K562 (cell line): ENCODE data around the gene APPBP2. TPM values are rescaled to one million over a fixed set of nuclear protein-coding genes. Genes with fewer than 3 reads are reported as not detected.

Experiments used
- CREBBP ChIP-seq: IDR thresholded peaks from one replicate; pipeline ENCODE4 v1.6.1; 2012; ENCODE audit warnings: low read depth, mild to moderate bottlenecking, control low read depth, inconsistent platforms, low read length
- LEF1 ChIP-seq: fragments of 450-650 bp; IDR thresholded peaks from 2 replicates; pipeline ENCODE4 v1.6.1; 2016; ENCODE audit warnings: mild to moderate bottlenecking
- MCM2 ChIP-seq: fragments of 450-650 bp; IDR thresholded peaks from 2 replicates; pipeline ENCODE4 v1.6.1; 2017; ENCODE audit warnings: low read depth, mild to moderate bottlenecking
- MEF2D ChIP-seq: conservative IDR thresholded peaks from 2 replicates; pipeline ENCODE4 v1.6.1; 2016; ENCODE audit warnings: low read depth, missing genetic modification characterization, missing compliant biosample characterization
- MEIS2 ChIP-seq: fragments of 450-650 bp; IDR thresholded peaks from 2 replicates; pipeline ENCODE4 v1.6.1; 2014; ENCODE audit warnings: mild to moderate bottlenecking; ENCODE audit not compliant: partially characterized antibody
- NR0B1 ChIP-seq: fragments of 450-650 bp; IDR thresholded peaks from one replicate; pipeline ENCODE4 v1.6.1; 2018; ENCODE audit warnings: mild to moderate bottlenecking, moderate library complexity; ENCODE audit not compliant: partially characterized antibody
- NR2C2 ChIP-seq, 2 experiments: fragments of 200-800 bp in 1 of 2; sonication (Bioruptor generic) in 1 of 2; sonication (generic) in 1 of 2; formaldehyde crosslinking in 1 of 2; IDR thresholded peaks; 2 replicates each; pipeline versions ENCODE4 v1.6.1 to v1.8.0; 2016 to 2022; ENCODE audit warnings: mild to moderate bottlenecking in 1 of 2, missing compliant biosample characterization in 1 of 2, missing genetic modification characterization in 1 of 2, missing genetic modification reagents in 1 of 2
- PHF20 ChIP-seq: fragments of 450-650 bp; IDR thresholded peaks from 2 replicates; pipeline ENCODE4 v1.6.1; 2018; ENCODE audit not compliant: partially characterized antibody
- PTBP1 ChIP-seq: fragments of 200-400 bp; formaldehyde crosslinking; IDR thresholded peaks from 2 replicates; pipeline ENCODE4 v1.6.1; 2017; ENCODE audit warnings: low read depth, low read length
- SMAD4 ChIP-seq: fragments of 250-450 bp; sonication (Bioruptor Pico); conservative IDR thresholded peaks from 2 replicates; pipeline ENCODE4 v1.8.0; 2021; ENCODE audit warnings: inconsistent platforms, mild to moderate bottlenecking, moderate library complexity
- TAF7 ChIP-seq: fragments of 450-650 bp; IDR thresholded peaks from 2 replicates; pipeline ENCODE4 v1.6.1; 2016; ENCODE audit warnings: missing genetic modification characterization, missing compliant biosample characterization
- TEAD2 ChIP-seq: fragments of 450-650 bp; IDR thresholded peaks from 2 replicates; pipeline ENCODE4 v1.6.1; 2016; ENCODE audit warnings: missing genetic modification characterization, control low read depth, missing compliant biosample characterization
- THRAP3 ChIP-seq: fragments of 450-650 bp; IDR thresholded peaks from 2 replicates; pipeline ENCODE4 v1.6.1; 2016; ENCODE audit warnings: mild to moderate bottlenecking, inconsistent platforms, borderline replicate concordance
- THRB ChIP-seq: fragments of 450-650 bp; formaldehyde crosslinking; conservative IDR thresholded peaks from 2 replicates; pipeline ENCODE4 v1.4.0; 2022; ENCODE audit warnings: mild to moderate bottlenecking, missing genetic modification characterization
- ZKSCAN3 ChIP-seq: fragments of 250-450 bp; sonication (Bioruptor Pico); IDR thresholded peaks from 2 replicates; pipeline ENCODE4 v1.4.0; 2020
- ZNF217 ChIP-seq: sonication (generic); formaldehyde crosslinking; IDR thresholded peaks from 2 replicates; pipeline ENCODE4 v1.8.0; 2022; ENCODE audit warnings: mild to moderate bottlenecking, missing genetic modification reagents
- polyA plus RNA-seq, 8 experiments: library from polyadenylated mRNA; depleted of rRNA in 4 of 8; stranded (reverse) in 5 of 8; unstranded in 3 of 8; fragments of >200 nt; fragmentation: Nextera tagmentation in 2 of 8; fragmentation: Illumina TruSeq in 1 of 8; extraction: Ambion mirVana in 2 of 8; extraction: Trizol in 1 of 8; gene quantifications; 2 replicates each; pipeline versions ENCODE4 v1.2.1 to v1.2.3, GENCODE V29; 2011 to 2014; ENCODE audit warnings: inconsistent platforms in 1 of 8, missing spikeins in 1 of 8
- total RNA-seq, 7 experiments: library from RNA; depleted of rRNA in 6 of 7; stranded (reverse); fragments of >200 nt in 6 of 7; fragmentation: Illumina TruSeq in 2 of 7; extraction: Trizol in 2 of 7; gene quantifications; 2 replicates each; pipeline versions ENCODE4 v1.2.1 to v1.2.3, GENCODE V29; 2011 to 2021; ENCODE audit warnings: low replicate concordance in 1 of 7
- TF ChIP-seq, protein P1 (sequence below): sonication (generic); formaldehyde crosslinking; IDR thresholded peaks from 2 replicates; pipeline ENCODE4 v1.8.0; 2023; ENCODE audit warnings: missing genetic modification reagents, mild to moderate bottlenecking, borderline replicate concordance
- TF ChIP-seq, protein P2 (sequence below): fragments of 200-800 bp; sonication (Bioruptor generic); IDR thresholded peaks from 2 replicates; pipeline ENCODE4 v1.6.1; 2017; ENCODE audit warnings: missing genetic modification characterization, missing compliant biosample characterization

Gene APPBP2
- total and polyA plus RNA-seq, 9 of the 15 experiments (the other 6 are each of a cell fraction or from before 2014, with no cell fraction given): 2.7 to 16.8 (median 6.9) TPM

DNA sequence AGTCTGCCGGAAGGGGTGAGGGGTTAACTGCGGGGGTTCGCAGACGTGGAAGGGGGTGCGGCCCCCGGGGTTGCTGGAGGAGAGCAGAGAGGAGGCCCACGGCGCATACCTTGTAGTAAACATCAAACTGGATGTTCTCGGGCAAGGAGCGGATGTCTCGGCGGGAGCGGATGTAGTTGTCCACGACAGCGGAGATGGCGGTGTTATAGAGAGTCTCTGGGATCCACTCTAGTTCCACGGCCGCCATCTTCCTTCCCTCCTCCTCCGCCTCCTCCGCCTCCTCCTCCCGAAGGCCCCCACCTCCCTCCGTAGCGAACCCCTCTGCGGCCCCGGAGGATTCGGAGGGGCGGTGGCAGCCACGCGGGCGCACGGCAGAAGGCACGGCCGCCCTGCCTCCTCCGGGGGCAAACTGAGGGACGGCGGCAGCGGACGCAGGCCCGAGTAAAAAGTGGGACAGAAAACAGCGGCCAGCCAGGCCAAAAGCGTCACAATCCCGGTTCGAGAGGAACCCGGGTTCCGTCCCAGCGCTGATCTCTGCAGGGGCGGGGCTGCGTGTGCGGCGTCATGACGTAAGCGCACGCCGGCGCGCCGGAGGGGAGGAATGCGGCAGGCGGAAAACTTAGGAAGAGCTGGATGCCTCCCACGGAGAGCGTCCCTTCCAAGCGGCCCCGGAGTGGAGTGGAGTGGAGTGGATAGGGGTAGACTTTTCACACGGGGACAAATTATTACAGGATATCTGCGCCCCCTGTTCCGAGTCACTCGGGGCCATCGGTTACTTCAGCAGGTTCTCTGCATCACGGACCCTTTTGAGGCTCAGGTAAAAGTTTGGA lies at the start of gene APPBP2 (continued):
- TF ChIP-seq, protein P1, sequence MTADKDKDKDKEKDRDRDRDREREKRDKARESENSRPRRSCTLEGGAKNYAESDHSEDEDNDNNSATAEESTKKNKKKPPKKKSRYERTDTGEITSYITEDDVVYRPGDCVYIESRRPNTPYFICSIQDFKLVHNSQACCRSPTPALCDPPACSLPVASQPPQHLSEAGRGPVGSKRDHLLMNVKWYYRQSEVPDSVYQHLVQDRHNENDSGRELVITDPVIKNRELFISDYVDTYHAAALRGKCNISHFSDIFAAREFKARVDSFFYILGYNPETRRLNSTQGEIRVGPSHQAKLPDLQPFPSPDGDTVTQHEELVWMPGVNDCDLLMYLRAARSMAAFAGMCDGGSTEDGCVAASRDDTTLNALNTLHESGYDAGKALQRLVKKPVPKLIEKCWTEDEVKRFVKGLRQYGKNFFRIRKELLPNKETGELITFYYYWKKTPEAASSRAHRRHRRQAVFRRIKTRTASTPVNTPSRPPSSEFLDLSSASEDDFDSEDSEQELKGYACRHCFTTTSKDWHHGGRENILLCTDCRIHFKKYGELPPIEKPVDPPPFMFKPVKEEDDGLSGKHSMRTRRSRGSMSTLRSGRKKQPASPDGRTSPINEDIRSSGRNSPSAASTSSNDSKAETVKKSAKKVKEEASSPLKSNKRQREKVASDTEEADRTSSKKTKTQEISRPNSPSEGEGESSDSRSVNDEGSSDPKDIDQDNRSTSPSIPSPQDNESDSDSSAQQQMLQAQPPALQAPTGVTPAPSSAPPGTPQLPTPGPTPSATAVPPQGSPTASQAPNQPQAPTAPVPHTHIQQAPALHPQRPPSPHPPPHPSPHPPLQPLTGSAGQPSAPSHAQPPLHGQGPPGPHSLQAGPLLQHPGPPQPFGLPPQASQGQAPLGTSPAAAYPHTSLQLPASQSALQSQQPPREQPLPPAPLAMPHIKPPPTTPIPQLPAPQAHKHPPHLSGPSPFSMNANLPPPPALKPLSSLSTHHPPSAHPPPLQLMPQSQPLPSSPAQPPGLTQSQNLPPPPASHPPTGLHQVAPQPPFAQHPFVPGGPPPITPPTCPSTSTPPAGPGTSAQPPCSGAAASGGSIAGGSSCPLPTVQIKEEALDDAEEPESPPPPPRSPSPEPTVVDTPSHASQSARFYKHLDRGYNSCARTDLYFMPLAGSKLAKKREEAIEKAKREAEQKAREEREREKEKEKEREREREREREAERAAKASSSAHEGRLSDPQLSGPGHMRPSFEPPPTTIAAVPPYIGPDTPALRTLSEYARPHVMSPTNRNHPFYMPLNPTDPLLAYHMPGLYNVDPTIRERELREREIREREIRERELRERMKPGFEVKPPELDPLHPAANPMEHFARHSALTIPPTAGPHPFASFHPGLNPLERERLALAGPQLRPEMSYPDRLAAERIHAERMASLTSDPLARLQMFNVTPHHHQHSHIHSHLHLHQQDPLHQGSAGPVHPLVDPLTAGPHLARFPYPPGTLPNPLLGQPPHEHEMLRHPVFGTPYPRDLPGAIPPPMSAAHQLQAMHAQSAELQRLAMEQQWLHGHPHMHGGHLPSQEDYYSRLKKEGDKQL (CRISPR knock-in tag): no peak
- peak; percentile 74 for TF ChIP-seq PHF20
- TF ChIP-seq CREBBP: no peak
- TF ChIP-seq, protein P2, sequence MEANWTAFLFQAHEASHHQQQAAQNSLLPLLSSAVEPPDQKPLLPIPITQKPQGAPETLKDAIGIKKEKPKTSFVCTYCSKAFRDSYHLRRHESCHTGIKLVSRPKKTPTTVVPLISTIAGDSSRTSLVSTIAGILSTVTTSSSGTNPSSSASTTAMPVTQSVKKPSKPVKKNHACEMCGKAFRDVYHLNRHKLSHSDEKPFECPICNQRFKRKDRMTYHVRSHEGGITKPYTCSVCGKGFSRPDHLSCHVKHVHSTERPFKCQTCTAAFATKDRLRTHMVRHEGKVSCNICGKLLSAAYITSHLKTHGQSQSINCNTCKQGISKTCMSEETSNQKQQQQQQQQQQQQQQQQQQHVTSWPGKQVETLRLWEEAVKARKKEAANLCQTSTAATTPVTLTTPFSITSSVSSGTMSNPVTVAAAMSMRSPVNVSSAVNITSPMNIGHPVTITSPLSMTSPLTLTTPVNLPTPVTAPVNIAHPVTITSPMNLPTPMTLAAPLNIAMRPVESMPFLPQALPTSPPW (CRISPR knock-in tag): peak; percentile 94
- no peak for TF ChIP-seq ZKSCAN3 (CRISPR knock-in tag)
- no peak for TF ChIP-seq THRAP3
- no peak for TF ChIP-seq ZNF217 (CRISPR knock-in tag)
- TF ChIP-seq THRB (CRISPR knock-in tag): 0 out of 2 replicates have a peak, but pooled peaks have one; percentile 33
- no peak for TF ChIP-seq MEF2D (tag)
- no peak for TF ChIP-seq MCM2
- no peak for TF ChIP-seq NR0B1
- no peak for TF ChIP-seq TAF7 (tag)
- TF ChIP-seq NR2C2 (CRISPR knock-in tag; IDR thresholded peaks at IDR 0.05): peak; percentile 61
- peak; percentile 68; the same call in 1 of the 2 replicates for TF ChIP-seq NR2C2 (tag; IDR thresholded peaks at IDR 0.05)
- TF ChIP-seq SMAD4 (CRISPR knock-in tag): peak; percentile 31; the same call in 1 of the 2 replicates
- no peak for TF ChIP-seq LEF1
- 0 out of 2 replicates have a peak, but pooled peaks have one; percentile 30 for TF ChIP-seq TEAD2 (tag)
- no peak for TF ChIP-seq PTBP1
- no peak for TF ChIP-seq MEIS2
